Stimulated activated CD4-positive, alpha-beta T cell treated with anti-CD3 and anti-CD28 coated beads, Interleukin-4, amount 100 ng/mL, for 24 hours (primary cell): ENCODE data around the gene ZFYVE21.

Experiments
- DNase-seq: peaks from one replicate; pipeline ENCODE4 v3.0.0-alpha.2; 2020

The ZFYVE21 gene

DNA sequence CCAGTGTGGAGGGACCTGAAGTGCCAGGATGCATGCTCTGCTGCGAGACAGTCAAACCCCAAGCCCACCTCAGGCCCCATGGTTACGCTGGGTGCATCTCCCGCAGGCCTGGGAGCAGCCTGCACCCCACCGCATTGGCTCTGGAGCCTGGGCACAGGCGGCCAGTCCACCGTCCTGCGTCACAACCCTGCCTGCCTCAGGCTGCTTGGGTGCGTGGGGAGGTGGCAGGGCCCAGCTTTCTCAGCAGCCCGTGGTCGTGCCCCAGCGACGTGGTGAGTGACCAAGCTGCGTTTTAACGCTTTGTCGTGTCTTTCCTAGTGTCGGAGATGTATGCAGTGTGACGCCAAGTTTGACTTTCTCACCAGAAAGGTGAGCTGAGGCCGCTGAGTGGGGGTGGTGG is 10.9 kb downstream of the ZFYVE21 start:
- no peak for DNase-seq

DNA sequence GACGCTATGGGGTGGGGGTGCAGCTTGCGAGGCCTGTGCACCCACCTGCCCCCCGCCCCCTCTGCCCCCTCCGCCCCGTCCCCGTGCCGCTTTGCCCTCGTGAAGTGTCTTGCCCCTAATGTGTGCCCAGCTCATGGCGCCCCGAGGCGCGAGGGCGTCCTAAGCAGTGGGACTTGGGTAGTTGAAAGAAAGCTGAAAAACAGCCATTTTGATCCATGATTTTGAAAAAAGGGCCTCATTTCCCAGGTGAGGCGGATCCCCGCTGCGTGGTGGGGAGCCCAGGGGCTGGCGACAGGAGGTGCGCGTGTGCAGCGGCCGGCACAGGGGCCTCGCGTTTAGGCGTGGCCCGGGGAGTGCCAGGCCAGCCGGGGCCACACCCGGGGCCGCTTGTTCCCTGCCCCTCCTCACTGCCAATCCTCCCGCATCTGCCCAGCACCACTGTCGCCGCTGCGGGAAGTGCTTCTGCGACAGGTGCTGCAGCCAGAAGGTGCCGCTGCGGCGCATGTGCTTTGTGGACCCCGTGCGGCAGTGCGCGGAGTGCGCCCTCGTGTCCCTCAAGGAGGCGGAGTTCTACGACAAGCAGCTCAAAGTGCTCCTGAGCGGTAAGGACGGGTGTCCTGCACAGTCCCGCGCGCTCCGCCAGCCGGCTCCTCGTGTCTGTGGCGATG is 11.8 kb downstream of the ZFYVE21 start:
- no peak for DNase-seq

DNA sequence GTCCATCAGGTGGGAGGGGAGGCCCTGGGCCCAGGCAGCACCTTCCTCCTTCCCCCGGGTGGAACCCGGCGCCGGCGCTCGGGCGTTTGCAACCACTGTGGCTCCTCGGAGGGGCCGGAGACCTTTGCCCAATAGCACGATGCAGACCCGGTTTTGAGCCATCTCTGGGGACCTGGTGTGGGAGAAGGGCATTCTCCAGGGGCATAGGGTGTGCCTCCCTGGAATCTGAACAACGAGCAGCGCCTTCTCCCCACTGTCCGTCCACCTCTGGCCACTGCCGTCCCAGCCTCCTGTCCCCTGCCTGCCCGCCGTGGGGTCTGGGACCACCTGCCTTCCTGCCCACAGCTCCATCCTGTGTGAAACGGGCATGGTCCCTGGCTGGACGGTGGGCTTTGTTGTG is 12.5 kb downstream of the ZFYVE21 start:
- DNase-seq: no peak

DNA sequence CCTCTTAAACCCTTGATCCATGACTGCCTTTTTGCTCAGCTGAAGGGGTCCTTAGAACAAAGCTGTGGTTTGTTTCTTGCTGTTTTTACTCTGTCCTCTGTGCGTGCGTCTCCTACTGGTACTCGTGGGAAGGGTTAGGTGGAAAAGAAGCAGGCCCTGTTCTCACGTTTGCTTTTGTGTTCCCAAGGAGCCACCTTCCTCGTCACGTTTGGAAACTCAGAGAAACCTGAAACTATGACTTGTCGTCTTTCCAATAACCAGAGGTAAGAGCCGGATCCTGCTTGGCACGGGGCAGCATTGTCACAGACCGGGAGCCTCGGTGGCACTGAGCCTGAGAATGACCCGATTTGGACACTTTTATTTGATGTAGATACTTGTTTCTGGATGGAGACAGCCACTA is 13.1 kb downstream of the ZFYVE21 start:
- DNase-seq: no peak

DNA sequence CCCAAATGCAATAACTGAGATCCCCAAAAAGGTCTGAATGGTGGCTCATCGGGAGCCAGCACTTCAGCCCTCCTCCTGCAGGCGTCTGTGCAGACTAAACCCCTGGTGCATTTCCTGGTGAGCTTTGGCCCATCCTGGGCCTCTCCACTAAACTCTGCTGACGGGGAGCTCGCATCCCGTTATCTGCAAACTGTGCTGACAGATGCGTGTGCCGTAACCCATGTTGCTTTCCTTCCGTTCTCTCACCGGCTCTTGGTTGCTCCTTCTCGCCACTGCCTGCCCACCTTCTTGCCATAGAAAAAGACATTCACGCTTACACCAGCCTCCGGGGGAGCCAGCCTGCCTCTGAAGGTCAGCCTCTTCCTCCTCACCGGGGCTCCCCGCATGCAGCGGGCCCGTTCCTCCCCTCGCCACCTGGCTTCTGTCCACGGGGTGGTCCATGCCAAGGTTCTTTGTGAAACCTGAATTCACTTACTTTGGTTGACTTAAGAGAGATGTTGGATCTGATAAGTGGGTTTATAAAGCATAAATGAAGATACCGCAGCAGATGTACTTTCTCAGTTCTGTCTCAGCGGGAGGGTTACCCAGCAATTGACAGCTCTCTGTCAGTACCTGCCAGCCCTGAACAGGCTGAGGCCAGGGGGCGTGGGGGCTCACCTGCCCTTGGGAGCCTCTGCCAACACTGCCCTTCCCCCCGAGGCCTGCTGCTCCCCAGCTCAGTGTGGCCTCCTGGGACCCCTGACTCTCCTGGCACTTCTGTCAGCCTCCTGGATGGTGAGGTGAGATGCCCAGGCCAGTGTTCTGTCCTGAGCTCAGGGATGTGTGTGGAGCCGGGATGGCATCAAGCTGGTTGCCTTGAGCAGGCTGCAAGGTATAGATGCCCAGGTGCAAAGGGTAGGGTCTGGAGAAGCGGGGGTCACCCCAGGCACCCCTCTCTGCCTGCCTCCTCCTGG is 14.2 kb downstream of the ZFYVE21 start:
- no peak for DNase-seq

DNA sequence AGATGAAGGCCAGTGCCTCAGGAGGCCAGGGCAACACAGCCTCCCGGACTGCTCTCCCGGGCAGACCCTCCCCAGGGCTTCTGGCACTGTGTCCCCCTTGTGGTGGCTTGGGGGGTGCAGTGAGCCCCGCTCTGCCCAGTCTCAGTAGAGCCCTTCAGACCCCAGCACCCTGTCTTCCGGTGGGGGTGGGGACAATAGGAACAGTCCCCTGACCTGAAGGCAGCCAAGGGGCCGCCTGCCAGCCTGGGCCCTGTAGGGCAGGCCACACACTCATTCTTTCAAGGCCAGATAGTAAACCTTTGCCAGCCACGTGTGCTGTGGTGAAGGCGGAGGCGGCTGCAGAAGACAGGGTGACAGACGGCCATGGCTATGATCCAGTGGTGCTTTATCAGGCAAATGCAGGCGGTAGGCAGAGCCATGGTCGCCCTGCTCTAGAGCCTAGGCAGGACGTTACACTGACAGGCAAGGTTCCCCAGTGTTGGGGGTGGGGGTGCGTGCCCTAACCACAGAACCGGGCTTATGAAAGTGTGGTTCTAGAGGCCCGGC is 15.0 kb downstream of the ZFYVE21 start:
- no peak for DNase-seq

DNA sequence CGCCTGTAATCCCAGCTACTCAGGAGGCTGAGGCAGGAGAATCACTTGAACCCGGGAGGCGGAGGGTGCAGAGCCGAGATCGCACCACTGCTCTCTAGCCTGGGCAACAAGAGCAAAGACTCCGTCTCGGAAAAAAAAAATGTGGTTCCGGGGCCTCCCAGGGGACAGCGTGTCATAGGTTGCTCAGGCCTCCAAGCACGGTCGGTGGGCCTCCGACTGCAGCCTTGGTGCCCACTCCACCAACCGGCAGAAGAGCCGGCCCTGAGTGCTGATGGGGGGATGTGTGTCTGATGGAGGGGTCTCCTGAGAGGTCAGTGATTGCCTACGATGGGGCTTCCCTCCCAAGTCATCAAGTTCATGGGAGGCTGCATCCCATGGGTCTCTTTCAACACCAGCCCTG is 15.9 kb downstream of the ZFYVE21 start:
- no peak for DNase-seq

DNA sequence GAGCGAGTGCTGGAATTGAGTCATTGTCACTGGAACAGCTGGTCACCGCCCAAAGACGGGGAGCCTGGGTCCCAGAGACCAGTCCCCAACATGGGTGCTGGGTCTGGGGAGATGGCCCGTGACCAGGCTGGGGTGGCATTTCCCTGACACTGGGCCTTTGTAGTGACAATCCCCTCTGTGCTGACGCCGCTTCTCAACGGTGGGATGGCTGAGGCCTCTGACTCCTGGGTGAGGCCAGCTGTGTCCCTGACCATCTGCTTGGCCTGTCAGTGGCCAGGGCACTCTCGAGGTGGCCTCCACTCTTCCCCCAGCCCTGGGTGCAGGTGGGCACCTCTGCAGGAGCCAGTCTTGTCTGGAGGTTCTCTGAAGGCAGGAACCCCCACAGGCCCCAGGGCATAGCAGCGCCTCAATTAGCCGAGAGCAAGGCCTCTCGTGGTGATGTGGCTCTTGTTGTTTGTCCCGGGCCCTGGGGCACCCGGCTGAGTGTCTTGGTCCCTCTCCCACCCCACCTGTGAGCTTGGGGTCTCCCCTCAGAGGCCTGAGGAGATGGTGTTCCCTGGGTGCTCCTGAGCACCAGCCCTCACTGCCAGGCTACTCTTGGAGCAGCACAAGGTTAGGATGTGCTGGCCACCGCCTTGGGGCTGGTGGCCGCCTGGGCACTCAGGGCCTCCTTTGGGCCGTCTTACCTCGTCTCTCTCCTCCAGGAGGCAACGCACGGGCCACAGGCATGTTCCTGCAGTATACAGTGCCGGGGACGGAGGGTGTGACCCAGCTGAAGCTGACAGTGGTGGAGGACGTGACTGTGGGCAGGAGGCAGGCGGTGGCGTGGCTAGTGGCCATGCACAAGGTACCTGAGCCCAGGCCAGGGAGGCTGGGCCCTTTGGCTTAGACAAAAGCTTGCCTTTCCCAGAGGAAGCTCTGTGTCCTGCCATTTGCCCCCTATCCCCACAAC is 16.6 kb downstream of the ZFYVE21 start:
- DNase-seq: no peak

DNA sequence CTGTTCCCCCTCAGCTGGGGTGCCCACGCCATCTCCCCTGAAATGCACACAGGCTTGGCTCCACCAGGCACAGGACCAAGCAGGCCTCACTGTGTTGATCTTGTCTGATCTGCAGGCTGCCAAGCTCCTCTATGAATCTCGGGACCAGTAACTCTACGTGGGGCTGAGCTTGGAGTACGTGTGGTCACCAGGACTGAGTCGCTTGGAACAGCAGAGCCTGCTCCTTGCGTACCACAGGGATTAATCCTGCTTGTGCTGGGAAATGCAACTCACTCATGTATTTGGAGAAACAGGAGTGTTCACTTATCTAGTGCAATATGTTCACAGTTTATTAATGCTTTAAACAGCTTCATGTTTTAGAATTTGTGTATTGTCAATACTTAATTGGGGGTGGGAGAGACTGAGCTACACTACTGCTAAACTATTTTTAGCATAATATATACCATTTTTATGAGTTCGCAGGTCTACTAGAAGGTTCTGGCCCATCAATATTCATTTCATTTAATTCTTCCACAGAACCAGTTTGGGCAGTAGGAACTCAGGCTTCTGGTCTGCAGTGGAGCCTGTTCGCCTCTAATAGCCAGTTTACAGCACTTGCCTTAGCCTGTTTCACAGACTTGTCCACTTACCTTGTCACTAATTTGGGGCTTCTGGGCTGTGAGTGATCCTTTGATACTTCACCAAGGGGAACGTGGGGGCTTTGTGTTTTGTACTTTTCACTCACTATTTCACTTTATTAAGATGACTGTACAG is 17.4 kb downstream of the ZFYVE21 start:
- DNase-seq: no peak

DNA sequence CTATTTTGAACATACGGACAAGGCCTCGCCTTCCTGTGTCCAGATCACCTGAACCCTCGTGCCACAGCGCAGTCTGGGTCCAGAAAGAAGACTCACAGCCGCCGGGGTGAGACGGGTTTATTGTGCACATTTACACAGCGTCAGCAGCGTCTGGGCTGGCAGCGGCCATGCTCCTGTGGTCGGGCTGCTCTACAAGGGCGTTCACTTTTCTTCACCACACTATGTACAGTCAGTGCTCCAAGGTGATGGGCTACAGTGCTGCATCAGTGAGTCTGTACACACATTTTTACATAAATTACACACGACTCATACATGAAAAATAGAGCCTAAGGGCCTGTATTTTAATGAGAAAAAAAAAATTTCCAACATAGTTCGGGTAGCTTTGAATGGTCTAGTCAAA is 18.0 kb downstream of the ZFYVE21 start:
- no peak for DNase-seq

DNA sequence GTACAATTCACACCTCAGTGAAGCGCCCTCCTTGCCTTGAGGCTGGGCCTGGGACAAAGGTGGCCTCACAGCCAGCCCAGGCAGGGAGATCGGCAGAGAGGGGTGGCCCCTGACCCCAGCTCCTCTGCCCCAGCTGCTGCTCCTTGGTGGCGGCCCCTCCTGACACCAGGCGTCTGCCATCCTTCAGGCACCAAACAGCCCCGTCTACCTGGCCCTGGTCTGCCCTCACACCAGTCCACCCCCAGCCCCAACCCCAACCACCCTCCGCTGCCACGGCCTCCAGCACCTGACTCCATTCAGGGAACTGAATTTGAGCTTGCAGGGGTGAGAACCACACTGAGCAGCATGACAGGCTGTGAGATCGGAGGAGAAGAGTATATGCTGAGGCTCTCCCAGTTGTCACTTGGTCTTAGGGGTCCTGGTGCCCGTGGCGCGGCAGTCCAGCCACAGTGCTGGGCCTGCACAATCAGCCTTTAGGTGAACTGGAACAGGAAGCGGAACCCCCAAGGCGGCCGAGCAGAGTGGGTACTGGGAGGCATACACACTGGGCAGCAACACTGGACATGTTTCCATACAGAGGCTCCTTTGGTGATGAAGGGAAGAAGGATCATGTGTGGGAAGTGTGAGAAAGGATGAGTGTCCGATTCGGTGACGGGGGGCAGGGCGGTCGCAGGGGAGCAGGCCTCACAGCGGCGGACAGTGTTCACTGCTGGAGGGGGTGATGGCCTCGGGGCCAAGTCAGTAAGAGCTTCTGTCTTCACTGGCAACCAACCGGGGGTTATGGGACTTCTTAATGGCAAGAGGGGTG is 18.7 kb downstream of the ZFYVE21 start:
- no peak for DNase-seq

DNA sequence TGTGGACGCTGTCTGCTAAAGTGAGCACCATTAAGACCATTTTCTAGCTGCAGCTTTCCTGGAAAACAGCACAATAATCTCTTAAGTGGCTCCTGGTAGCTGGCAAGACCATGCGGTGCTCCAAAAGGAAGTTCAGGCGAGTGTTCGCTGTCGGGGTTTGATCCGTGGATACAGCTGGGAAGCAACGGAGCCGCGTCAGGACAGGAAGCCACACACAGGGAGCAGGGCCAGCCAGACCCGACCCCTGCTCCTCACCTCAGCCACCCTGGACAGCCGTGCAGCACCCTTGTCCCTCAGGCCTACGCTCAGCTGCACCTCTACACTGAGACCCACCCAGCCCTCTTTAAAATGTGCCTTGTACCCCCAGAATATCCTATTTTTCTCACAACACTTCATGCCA is 19.4 kb downstream of the ZFYVE21 start:
- DNase-seq: no peak

DNA sequence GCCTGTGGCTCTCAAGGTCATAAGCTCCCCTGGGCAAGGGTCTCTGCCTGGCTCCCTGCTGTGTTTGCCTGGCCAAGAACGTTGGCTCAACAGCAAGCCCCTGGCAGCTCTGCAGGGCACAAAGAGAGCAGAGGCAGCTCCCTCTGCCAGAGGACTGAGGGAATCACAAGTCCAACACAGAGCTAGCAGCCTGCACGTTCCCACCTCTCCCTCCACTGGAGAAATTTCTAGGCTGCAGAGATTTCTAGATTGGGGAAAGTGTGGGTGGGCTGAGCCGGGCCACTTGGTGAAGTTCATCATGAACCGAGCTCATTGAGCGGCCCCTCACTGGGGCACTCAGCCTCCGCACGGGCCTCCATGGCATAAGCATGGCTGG is 19.8 kb downstream of the ZFYVE21 start:
- DNase-seq: no peak

DNA sequence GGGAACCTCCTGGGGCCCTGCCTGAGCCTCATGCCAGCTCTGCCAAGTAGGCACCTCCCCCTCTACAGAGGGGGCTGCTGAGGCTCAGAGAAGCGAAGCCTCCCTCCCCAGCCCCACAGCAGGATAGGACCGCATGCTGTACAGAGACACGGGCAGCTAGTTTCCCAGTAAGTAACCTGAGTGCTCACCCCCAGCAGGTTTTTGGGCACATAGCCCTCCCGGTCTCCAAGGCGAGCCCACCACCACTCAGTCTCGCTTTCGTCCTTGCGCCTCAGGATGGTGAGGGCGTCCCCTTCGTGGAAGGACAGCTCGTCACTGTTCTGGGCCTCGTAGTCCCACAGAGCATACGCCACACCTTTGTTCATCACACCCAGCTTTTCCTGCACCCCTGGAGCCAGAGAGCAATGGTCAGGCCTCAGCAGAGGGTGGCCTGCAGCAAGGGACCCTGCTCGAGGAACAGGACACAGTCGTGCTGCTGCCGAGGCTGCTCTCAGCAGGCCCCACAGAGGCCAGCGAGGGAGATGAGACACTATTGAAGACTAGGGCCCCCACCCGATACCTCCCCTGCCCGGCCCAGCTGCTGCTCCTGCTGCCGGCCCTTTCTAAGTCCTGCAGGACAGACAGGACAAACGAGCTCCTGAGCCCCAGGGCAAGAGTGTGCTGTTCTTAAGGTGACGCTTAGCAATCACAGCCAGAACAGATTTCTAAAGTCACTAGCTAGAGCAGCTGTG is 20.4 kb downstream of the ZFYVE21 start:
- DNase-seq: no peak

DNA sequence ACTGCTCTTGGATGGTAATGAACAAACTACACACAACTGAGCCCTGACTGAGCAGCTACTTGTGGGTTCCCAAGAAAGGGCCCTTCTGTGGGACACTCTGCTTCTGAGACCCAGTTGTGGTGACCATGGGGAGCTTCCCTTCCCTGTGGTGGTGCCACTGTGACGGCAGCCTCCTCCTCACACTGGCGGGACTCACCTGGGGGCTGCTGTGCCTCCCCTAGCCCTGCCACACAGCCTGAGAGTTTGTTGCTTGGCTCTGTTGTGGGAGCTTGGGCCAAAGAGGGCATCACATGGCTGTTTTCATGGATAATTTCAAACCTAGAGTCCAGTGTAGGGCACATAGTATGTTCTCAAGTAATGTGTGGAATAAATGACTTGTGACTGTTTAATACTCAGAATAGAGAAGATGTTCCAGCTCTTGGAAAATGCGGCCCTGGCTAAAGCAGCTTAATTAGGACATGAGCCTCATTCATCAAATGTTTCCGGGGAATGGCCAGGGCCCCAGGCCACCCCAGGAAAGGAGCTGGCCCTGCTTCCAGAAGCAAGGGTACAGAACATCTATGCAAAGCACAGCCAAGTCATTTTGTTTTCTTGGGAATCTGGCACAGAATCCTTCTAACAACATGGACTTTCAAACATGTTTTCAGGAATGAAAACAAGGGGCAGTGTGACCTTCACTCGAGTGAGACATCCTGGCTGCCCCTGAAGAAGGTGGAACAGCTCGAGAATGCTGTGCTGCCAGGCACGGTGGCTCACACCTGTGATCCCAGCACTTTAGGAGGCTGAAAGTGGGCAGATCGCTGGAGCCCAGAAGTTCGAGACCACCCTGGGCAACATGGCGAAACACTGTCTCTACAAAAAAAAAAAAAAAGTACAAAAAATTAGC is 21.2 kb downstream of the ZFYVE21 start:
- no peak for DNase-seq

DNA sequence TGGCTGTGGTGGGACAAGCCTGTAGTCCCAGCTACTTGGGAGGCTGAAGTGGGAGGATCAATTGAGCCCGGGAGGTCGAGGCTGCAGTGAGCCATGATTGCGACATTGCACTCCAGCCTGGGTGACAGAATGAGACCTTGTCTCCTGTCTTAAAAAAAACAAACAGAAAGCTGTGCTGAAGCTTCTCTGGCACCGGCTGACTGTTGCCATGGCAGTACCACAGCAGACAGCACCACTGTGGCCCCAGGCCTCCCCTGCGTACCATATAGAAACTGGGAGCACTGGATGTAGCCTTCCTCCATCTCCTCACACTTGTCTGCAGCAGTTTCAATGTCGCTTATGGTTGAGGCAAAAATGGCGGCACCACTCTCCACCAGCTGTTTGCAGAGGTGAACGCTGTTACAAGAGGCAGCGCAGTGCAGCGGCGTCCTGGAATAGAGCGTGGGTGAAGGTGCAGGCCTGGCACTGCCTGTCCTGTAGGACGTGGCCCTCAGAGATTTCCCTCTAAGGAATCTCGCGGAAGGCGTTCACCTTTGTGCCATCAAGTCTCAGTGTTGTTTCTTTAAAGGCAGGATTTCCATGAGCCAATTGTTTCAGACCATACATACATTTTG is 21.9 kb downstream of the ZFYVE21 start:
- DNase-seq: no peak

DNA sequence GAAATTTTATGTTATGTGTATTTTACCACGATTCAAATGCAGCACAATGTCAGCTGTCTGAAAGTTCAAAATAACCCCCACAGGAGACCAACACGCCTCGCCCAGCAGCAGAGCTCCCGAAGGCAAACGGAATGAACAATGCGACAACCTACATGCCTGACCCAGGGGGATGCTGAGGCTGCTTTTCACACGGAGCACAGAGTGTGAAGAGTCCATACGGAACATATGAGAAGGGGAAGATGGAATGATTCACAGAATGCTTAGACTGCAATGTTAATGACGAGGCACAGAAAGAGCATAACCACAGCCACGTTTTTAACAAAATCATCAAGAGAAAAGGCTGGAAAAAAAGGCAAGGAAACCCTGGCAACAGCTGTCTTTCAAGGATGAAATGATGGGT is 22.6 kb downstream of the ZFYVE21 start:
- no peak for DNase-seq

DNA sequence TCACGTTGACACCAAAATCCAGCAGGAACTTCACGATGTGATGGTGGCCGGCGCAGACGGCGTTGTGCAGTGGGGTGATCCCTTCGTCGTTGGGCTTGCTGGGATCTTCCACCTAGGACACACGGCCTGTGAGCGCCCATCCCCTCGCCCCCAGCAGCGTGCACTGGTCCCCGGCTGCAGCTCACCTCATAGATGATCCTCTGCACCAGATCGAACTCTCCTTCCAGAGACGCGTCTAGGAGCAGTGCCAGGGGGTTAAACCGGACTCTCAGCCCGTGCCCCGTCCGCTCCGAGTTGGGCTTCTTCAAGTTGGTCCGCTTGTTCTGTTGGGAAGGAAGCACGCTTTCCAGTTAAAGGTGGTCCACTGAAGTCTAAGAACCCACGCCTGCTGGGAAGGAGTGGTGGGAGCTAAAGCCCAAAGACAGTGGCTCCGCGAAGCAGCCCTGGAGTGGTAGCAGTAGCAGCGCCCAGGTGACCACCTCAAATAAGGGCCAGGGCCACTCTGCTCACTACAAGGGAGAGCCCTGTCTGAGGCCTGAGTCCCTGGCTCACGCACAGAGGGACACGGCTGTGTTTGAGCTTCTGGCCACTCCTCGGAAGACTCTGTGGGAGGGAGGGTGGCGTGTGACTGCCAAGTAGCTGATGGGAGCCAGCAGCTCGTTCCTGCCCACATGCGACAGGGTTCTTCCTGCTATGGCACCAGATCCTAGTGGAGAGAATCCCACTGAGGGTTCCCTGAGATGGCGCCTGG is 23.3 kb downstream of the ZFYVE21 start:
- DNase-seq: no peak
